OCI-LY7 (cell line): ENCODE measurements around the gene KMT2B. TPM values are rescaled to one million over a fixed set of nuclear protein-coding genes. Genes with fewer than 3 reads are reported as not detected.
A peak's percentile ranks its signal among the peaks of the same experiment; 100 is the strongest.

Source experiments
- BruUV-seq: library from RNA; stranded (reverse); fragments of 400-500 nt; replicated peaks from 2 replicates; lab custom pipeline; 2021; lab: Mats Ljungman, UMichigan
- CTCF ChIA-PET: fragments of 300-600 bp; sonication (Branson Sonifier 250); formaldehyde crosslinking; loops from one replicate; lab custom pipeline; 2022; ENCODE audit warnings: antibody characterized with exemption; ENCODE audit not compliant: unreplicated experiment; lab: Charles Lee
- POLR2A ChIA-PET: fragments of 300-600 bp; sonication (Branson Sonifier 250); formaldehyde crosslinking; loops from one replicate; lab custom pipeline; 2022; ENCODE audit warnings: antibody characterized with exemption; lab: Charles Lee
- DNase-seq: peaks from one replicate; pipeline ENCODE4 v3.0.0-alpha.2; 2015; ENCODE audit warnings: low spot score
- H2AFZ ChIP-seq: fragments of 200-600 bp; sonication (generic), shearing (Covaris generic); 2 replicates; pipeline ENCODE4 v1.6.1; 2014; ENCODE audit warnings: mild to moderate bottlenecking, antibody characterized with exemption, low read length, moderate library complexity
- H3K27ac ChIP-seq: fragments of 200-600 bp; sonication (generic); 2 replicates; pipeline ENCODE4 v1.5.1; 2014; ENCODE audit warnings: mixed run types, low read depth, mild to moderate bottlenecking, moderate library complexity, low read length, inconsistent platforms; ENCODE audit not compliant: poor library complexity, severe bottlenecking
- H3K36me3 ChIP-seq: fragments of 200-600 bp; sonication (generic); 2 replicates; pipeline ENCODE4 v1.6.1; 2014; ENCODE audit warnings: mild to moderate bottlenecking, antibody characterized with exemption, low read length, moderate library complexity, mixed read lengths; ENCODE audit not compliant: insufficient read depth
- H3K4me1 ChIP-seq: fragments of 200-600 bp; sonication (generic); 2 replicates; pipeline ENCODE4 v1.5.1; 2014; ENCODE audit warnings: mild to moderate bottlenecking, low read length; ENCODE audit not compliant: insufficient read depth, poor library complexity, severe bottlenecking
- H3K4me2 ChIP-seq: fragments of 200-600 bp; sonication (generic); 2 replicates; pipeline ENCODE4 v1.6.1; 2014; ENCODE audit warnings: mild to moderate bottlenecking, low read length
- H3K4me3 ChIP-seq: fragments of 200-600 bp; sonication (generic); 2 replicates; pipeline ENCODE4 v1.5.1; 2014; ENCODE audit warnings: mild to moderate bottlenecking, low read depth, low read length; ENCODE audit not compliant: poor library complexity, severe bottlenecking
- H3K79me2 ChIP-seq: fragments of 200-600 bp; sonication (generic); 2 replicates; pipeline ENCODE4 v1.6.1; 2016; ENCODE audit warnings: low read depth, mild to moderate bottlenecking, low read length, moderate library complexity, mixed read lengths; ENCODE audit not compliant: insufficient read depth
- H3K9me2 ChIP-seq: fragments of 200-600 bp; sonication (generic); 2 replicates; pipeline ENCODE4 v1.6.1; 2016; ENCODE audit warnings: mild to moderate bottlenecking, low read length, mixed read lengths; ENCODE audit not compliant: insufficient read depth
- H3K9me3 ChIP-seq: fragments of 200-600 bp; sonication (generic); 2 replicates; pipeline ENCODE4 v1.6.1; 2014; ENCODE audit warnings: mild to moderate bottlenecking, mixed run types, low read length, mixed read lengths
- H4K20me1 ChIP-seq: fragments of 200-600 bp; sonication (generic); 2 replicates; pipeline ENCODE4 v1.6.1; 2014; ENCODE audit warnings: mild to moderate bottlenecking, antibody characterized with exemption, low read length, moderate library complexity, mixed read lengths; ENCODE audit not compliant: insufficient read depth
- CTCF ChIP-seq: fragments of 200-600 bp; sonication (generic); conservative IDR thresholded peaks from 2 replicates; pipeline ENCODE4 v1.5.1; 2014; ENCODE audit warnings: mild to moderate bottlenecking, antibody characterized with exemption, low read length, moderate library complexity, mixed read lengths
- EZH2phosphoT487 ChIP-seq: fragments of 200-600 bp; sonication (generic); IDR thresholded peaks from 2 replicates; pipeline ENCODE4 v1.6.1; 2018; ENCODE audit warnings: low read depth, borderline replicate concordance, mild to moderate bottlenecking, mixed run types, antibody characterized with exemption, low read length, moderate library complexity, mixed read lengths
- intact Hi-C: fragments of 100-400 bp; cut with micrococcal nuclease; formaldehyde crosslinking; loops from one replicate; pipeline ENCODE4 v1.10.0; 2022; ENCODE audit not compliant: unreplicated experiment
- total RNA-seq, 2 experiments: library from RNA; depleted of rRNA in 1 of 2; stranded (reverse); fragments of >200 nt in 1 of 2; shearing (Covaris generic) in 1 of 2; gene quantifications; 2 replicates each; pipeline ENCODE4 v1.2.3, GENCODE V29; 2014 to 2022

Gene KMT2B
- total RNA-seq, 2 experiments from 2014 or later = 25.2 to 56.2 TPM

GRCh38 chr19:35738021-35738886 lies 20.5 kb downstream of the KMT2B start:
- peaks cover 41% of the 10 kb centered on the region for H3K4me1 ChIP-seq
- H3K4me3 ChIP-seq = no peak overlapping the region
- H2AFZ ChIP-seq = no peak overlapping the region
- H3K9me2 ChIP-seq = no peaks in the 10 kb centered on the region
- H3K79me2 ChIP-seq = no peaks in the 10 kb centered on the region
- TF ChIP-seq CTCF (no peak), EZH2phosphoT487 (no peak)
- H3K4me2 ChIP-seq = no peak overlapping the region
- TSS peak; percentile 94 for BruUV-seq
- no peaks in the 10 kb centered on the region for H3K9me3 ChIP-seq
- POLR2A ChIA-PET = no interaction called here
- intact Hi-C loops = no loop called here
- CTCF ChIA-PET = no interaction called here
- no peak overlapping the region for H3K27ac ChIP-seq
- H3K36me3 ChIP-seq = peaks cover 64% of the 10 kb centered on the region
- no peak for DNase-seq
- no peaks in the 10 kb centered on the region for H4K20me1 ChIP-seq

- intact Hi-C loops = no loop called here
- no peaks in the 10 kb centered on the region for H3K9me2 ChIP-seq
- no peak overlapping the region for H2AFZ ChIP-seq
- peaks cover 58% of the 10 kb centered on the region for H3K36me3 ChIP-seq
- POLR2A ChIA-PET = no interaction called here
- H3K79me2 ChIP-seq = no peaks in the 10 kb centered on the region; the same call in 1 of the 2 replicates
- CTCF ChIA-PET = no interaction called here
- H3K4me2 ChIP-seq = no peak overlapping the region
- peaks cover 46% of the 10 kb centered on the region for H3K4me1 ChIP-seq
- no peak overlapping the region for H3K4me3 ChIP-seq
- no peak for DNase-seq
- no peak overlapping the region for H3K27ac ChIP-seq
- H4K20me1 ChIP-seq = no peaks in the 10 kb centered on the region
- no TSS peak for BruUV-seq
- TF ChIP-seq CTCF = no peak
- no peak for TF ChIP-seq EZH2phosphoT487
- no peaks in the 10 kb centered on the region for H3K9me3 ChIP-seq
Measured at GRCh38 chr19:35738887-35739229, 21.1 kb downstream of the KMT2B start.
